Testis (tissue), 3 donors: ENCODE data around the gene FBXL20. TPM values are rescaled to one million over a fixed set of nuclear protein-coding genes. Genes with fewer than 3 reads are reported as not detected.
"Not testable (repeated sequence)": the region's sequence is repeated elsewhere in the genome, so short reads cannot be mapped to it uniquely, and the experiment has no call there.

Experiments used
- DNase-seq: peaks from one replicate; pipeline ENCODE4 v3.0.0-alpha.2; 2019
- H3K27ac ChIP-seq, 2 donors: fragments of 200-600 bp; sonication (generic); one replicate each; pipeline ENCODE4 v1.5.1; 2019
- H3K27me3 ChIP-seq: fragments of 200-600 bp; sonication (generic); one replicate; pipeline ENCODE4 v1.5.1; 2019
- H3K36me3 ChIP-seq: fragments of 200-600 bp; sonication (generic); one replicate; pipeline ENCODE4 v1.5.1; 2017; ENCODE audit warnings: low read depth; ENCODE audit errors: missing control alignments
- H3K4me1 ChIP-seq: fragments of 200-600 bp; sonication (generic); one replicate; pipeline ENCODE4 v1.5.1; 2019
- H3K4me3 ChIP-seq, 2 donors: fragments of 200-600 bp; sonication (generic); one replicate each; pipeline ENCODE4 v1.5.1; 2017 to 2019
- H3K9me3 ChIP-seq: fragments of 200-600 bp; sonication (generic); one replicate; pipeline ENCODE4 v1.5.1; 2017
- CTCF ChIP-seq, 3 experiments: fragments of 450-650 bp in 2 of 3; fragments of 200-600 bp in 1 of 3; sonication (generic) in 1 of 3; IDR thresholded peaks; one replicate each; pipeline ENCODE4 v1.5.1; 2016 to 2019; ENCODE audit warnings: antibody characterized with exemption in 3 of 3, mild to moderate bottlenecking in 2 of 3, moderate library complexity in 1 of 3
- POLR2A ChIP-seq: fragments of 450-650 bp; IDR thresholded peaks from one replicate; pipeline ENCODE4 v1.6.1; 2017; ENCODE audit warnings: antibody characterized with exemption, mild to moderate bottlenecking, moderate library complexity
- WGBS, 2 donors: methylation state at CpG; one replicate each; pipeline ENCODE4 v1.1.5; 2018; 5-methylcytosine and 5-hydroxymethylcytosine counted together
- intact Hi-C: fragments of 100-400 bp; cut with DNase I; formaldehyde crosslinking; loops from one replicate; pipeline ENCODE4 v1.15.1; 2023; ENCODE audit warnings: low total_unique reads
- polyA plus RNA-seq: library from polyadenylated mRNA; stranded (reverse); fragments of 350-450 nt; fragmentation: Illumina TruSeq; extraction: RNeasy Lipid Tissue Mini Kit (QIAGEN cat#74804); gene quantifications from one replicate; pipeline ENCODE4 v1.2.3, GENCODE V29; 2014; ENCODE audit warnings: low read depth, low replicate concordance; ENCODE audit not compliant: insufficient read depth
- total RNA-seq, 2 donors: library from RNA; depleted of rRNA; stranded (reverse); fragments of >200 nt; gene quantifications; one replicate each; pipeline ENCODE4 v1.2.3, GENCODE V29; 2016

FBXL20 gene
- total and polyA plus RNA-seq, 3 donors from 2014 or later, result 29.7 to 67.5 (median 62.5) TPM

- H3K4me3 ChIP-seq, result no peak overlapping the region
- no peak for DNase-seq
- no peaks in the 10 kb centered on the region for H3K36me3 ChIP-seq
- TF ChIP-seq CTCF (IDR thresholded peaks at IDR 0.05), result no peak
- no peak for TF ChIP-seq POLR2A
- H3K4me1 ChIP-seq, result no peaks in the 10 kb centered on the region
- no peaks in the 10 kb centered on the region for H3K27me3 ChIP-seq
- intact Hi-C loops, result no loop called here
- no peaks in the 10 kb centered on the region for H3K9me3 ChIP-seq
- H3K27ac ChIP-seq, result no peak overlapping the region
Measured at GRCh38 chr17:39443326-39443725, 41.9 kb upstream of the FBXL20 start.

GRCh38 chr17:39439868-39440267 lies 38.4 kb upstream of the FBXL20 start:
- H3K27ac ChIP-seq, H3K36me3 ChIP-seq: not testable (repeated sequence)
- 86 to 98% methylated on average over 2 of the region's 2 CpGs for WGBS, 2 donors

GRCh38 chr17:39429600-39429999 lies 28.2 kb upstream of the FBXL20 start:
- Histone ChIP-seq H3K27me3 (no peaks in the 10 kb centered on the region), H3K4me1 (no peaks in the 10 kb centered on the region), H3K27ac (no peak overlapping the region), H3K9me3 (no peaks in the 10 kb centered on the region), H3K36me3 (no peaks in the 10 kb centered on the region), H3K4me3 (no peak overlapping the region)
- TF ChIP-seq CTCF (IDR thresholded peaks at IDR 0.05) (no peak), POLR2A (no peak)
- 98% methylated on average over 4 of the region's 4 CpGs for WGBS, 2 donors
- intact Hi-C loops, result no loop called here
- no peak for DNase-seq

More at GRCh38 chr17:39439868-39440267, 38.4 kb upstream of the FBXL20 start:
- H3K4me3 ChIP-seq, H3K27me3 ChIP-seq, DNase-seq, intact Hi-C loops, H3K4me1 ChIP-seq, H3K9me3 ChIP-seq: not testable (repeated sequence)

- Histone ChIP-seq H3K27me3 (no peaks in the 10 kb centered on the region), H3K27ac (no peak overlapping the region), H3K9me3 (no peaks in the 10 kb centered on the region), H3K4me1 (no peaks in the 10 kb centered on the region), H3K4me3 (no peak overlapping the region), H3K36me3 (no peaks in the 10 kb centered on the region)
- intact Hi-C loops, result no loop called here
- TF ChIP-seq POLR2A, result no peak
- no peak for TF ChIP-seq CTCF (IDR thresholded peaks at IDR 0.05)
- 78 to 84% methylated on average over 1 of the region's 1 CpG for WGBS, 2 donors
- no peak for DNase-seq
Measured at GRCh38 chr17:39416141-39416540, 14.7 kb upstream of the FBXL20 start.

- intact Hi-C loops, result no loop called here
- H3K9me3 ChIP-seq, result no peaks in the 10 kb centered on the region
- TF ChIP-seq CTCF (IDR thresholded peaks at IDR 0.05), result no peak
- TF ChIP-seq POLR2A, result no peak
- 96 to 97% methylated on average over 11 to 13 of the region's 13 CpGs for WGBS, 2 donors
- no peaks in the 10 kb centered on the region for H3K27me3 ChIP-seq
- no peak for DNase-seq
- no peak overlapping the region for H3K4me3 ChIP-seq
- no peak overlapping the region for H3K27ac ChIP-seq
- H3K36me3 ChIP-seq, result no peaks in the 10 kb centered on the region
- H3K4me1 ChIP-seq, result no peaks in the 10 kb centered on the region
Measured at GRCh38 chr17:39410279-39410678, 8.9 kb upstream of the FBXL20 start.
